Measurements from ENCODE around the gene PDE8B. TPM values are rescaled to one million over a fixed set of nuclear protein-coding genes. Genes with fewer than 3 reads are reported as not detected.

PDE8B gene
- total RNA-seq, 6 experiments from 2014 or later = 1.2 to 5.4 (median 2.4) TPM

GRCh38 chr5:77305222-77305846, 94.9 kb downstream of the PDE8B start:
- H3K36me3 ChIP-seq = no peaks in the 10 kb centered on the region
- no peak for DNase-seq
- no peaks in the 10 kb centered on the region for H3K9me3 ChIP-seq
- intact Hi-C loops (cut with DNase I) = no loop called here
- H3K27ac ChIP-seq = no peak overlapping the region
- 86% methylated on average over 1 of the region's 2 CpGs for WGBS (ENCODE audit: insufficient coverage, low coverage, low lambda C conversion rate, missing lambda C conversion rate)
- no peak overlapping the region for H3K4me3 ChIP-seq
- TF ChIP-seq, protein P1, sequence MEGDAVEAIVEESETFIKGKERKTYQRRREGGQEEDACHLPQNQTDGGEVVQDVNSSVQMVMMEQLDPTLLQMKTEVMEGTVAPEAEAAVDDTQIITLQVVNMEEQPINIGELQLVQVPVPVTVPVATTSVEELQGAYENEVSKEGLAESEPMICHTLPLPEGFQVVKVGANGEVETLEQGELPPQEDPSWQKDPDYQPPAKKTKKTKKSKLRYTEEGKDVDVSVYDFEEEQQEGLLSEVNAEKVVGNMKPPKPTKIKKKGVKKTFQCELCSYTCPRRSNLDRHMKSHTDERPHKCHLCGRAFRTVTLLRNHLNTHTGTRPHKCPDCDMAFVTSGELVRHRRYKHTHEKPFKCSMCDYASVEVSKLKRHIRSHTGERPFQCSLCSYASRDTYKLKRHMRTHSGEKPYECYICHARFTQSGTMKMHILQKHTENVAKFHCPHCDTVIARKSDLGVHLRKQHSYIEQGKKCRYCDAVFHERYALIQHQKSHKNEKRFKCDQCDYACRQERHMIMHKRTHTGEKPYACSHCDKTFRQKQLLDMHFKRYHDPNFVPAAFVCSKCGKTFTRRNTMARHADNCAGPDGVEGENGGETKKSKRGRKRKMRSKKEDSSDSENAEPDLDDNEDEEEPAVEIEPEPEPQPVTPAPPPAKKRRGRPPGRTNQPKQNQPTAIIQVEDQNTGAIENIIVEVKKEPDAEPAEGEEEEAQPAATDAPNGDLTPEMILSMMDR (IDR thresholded peaks at IDR 0.05) = no peak
- no peak for TF ChIP-seq POLR2A (IDR thresholded peaks at IDR 0.05)
- no peak for ATAC-seq
- no peaks in the 10 kb centered on the region for H3K27me3 ChIP-seq
- no peaks in the 10 kb centered on the region for H3K4me1 ChIP-seq

DNA sequence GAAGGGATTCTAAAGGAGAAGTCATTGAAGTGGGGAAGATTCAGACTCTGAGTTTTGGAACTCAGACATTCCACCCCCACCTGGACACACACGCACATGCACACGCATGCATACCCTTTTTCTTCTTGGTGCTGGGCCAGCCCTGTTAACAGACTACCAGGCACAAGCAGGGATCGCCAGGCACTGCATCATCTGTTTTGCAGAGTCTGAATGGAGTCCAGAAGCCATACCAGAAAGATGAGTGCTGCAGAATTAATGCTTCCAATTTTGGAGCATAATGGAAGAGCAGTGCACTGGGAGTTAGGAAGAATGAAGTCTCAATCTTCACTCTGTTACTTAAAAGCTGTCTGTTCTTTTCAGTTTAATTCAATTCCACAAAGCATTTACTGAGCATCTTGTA, 95.5 kb downstream of the PDE8B start:
- H3K4me1 ChIP-seq = no peaks in the 10 kb centered on the region

GRCh38 chr5:77306531-77306930, 96.1 kb downstream of the PDE8B start:
- Histone ChIP-seq H3K27ac (no peak overlapping the region), H3K9me3 (no peaks in the 10 kb centered on the region), H3K36me3 (no peaks in the 10 kb centered on the region), H3K4me3 (no peak overlapping the region), H3K4me1 (no peaks in the 10 kb centered on the region), H3K27me3 (no peaks in the 10 kb centered on the region)
- no peak for ATAC-seq
- TF ChIP-seq, protein P1 (IDR thresholded peaks at IDR 0.05) = no peak
- no peak for TF ChIP-seq POLR2A (IDR thresholded peaks at IDR 0.05)
- intact Hi-C loops (cut with DNase I) = no loop called here
- no peak for DNase-seq
- 52% methylated on average over 4 of the region's 6 CpGs for WGBS (ENCODE audit: insufficient coverage, low coverage, low lambda C conversion rate, missing lambda C conversion rate)

More for the DNA sequence above, 95.5 kb downstream of the PDE8B start:
- H3K27ac ChIP-seq = no peak overlapping the region
- H3K9me3 ChIP-seq = no peaks in the 10 kb centered on the region
- no peak overlapping the region for H3K4me3 ChIP-seq
- H3K36me3 ChIP-seq = no peaks in the 10 kb centered on the region
- DNase-seq (no peak), ATAC-seq (no peak)
- no peak for TF ChIP-seq POLR2A (IDR thresholded peaks at IDR 0.05)
- TF ChIP-seq, protein P1 (IDR thresholded peaks at IDR 0.05) = no peak
- intact Hi-C loops (cut with DNase I) = no loop called here
- WGBS (ENCODE audit: insufficient coverage, low coverage, low lambda C conversion rate, missing lambda C conversion rate) = 100% methylated on average over 3 of the region's 3 CpGs
- no peaks in the 10 kb centered on the region for H3K27me3 ChIP-seq

DNA sequence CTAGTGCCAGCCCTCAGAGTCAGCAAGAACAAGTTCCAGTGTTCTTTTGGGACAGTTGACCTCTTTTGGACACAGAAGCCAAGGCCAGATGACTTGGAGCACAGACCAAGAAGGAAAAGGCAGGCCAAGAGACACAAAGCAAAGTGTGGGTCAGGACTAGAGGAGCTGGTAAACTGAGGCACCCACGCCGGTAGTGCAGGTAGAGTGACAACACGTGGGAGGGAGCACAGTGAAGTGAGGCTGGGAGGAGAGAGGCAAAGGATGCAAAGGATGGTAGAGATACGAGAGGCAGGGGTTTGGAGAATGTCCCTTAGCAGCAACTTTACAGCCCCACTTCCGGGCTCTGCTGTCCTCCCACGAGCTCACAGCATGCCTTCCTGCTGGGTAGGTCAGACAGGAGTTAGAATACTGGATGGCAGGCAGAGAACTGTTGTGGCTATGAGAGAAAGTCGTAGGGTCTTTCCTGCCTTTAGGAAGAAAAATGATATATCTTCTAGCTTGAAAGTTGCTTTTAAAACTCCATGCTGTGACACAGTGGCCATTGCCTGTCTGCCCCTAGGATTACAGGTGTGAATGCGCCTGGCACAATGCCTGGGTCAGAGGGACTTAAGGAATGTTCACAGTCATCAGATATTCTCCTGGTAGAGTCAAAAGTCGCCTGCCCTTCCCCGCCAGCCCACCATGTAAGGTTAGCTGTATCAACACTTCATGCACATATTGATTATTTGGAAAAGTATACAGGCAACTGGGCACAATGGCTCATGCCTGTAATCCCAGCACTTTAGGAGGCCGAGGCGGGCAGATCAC, 97.9 kb downstream of the PDE8B start:
- no peaks in the 10 kb centered on the region for H3K36me3 ChIP-seq
- no peak overlapping the region for H3K4me3 ChIP-seq
- no peak for DNase-seq
- intact Hi-C loops (cut with DNase I) = no loop called here
- no peaks in the 10 kb centered on the region for H3K4me1 ChIP-seq
- H3K27ac ChIP-seq = no peak overlapping the region
- WGBS (ENCODE audit: insufficient coverage, low coverage, low lambda C conversion rate, missing lambda C conversion rate) = 82% methylated on average over 11 of the region's 12 CpGs
- no peak for ATAC-seq
- no peaks in the 10 kb centered on the region for H3K27me3 ChIP-seq
- H3K9me3 ChIP-seq = no peaks in the 10 kb centered on the region
- TF ChIP-seq, protein P1 (IDR thresholded peaks at IDR 0.05) = no peak
- no peak for TF ChIP-seq POLR2A (IDR thresholded peaks at IDR 0.05)

Data from right lobe of liver (tissue), 6 donors.